ENCODE results near the gene PSMD7.

PSMD7 gene

DNA sequence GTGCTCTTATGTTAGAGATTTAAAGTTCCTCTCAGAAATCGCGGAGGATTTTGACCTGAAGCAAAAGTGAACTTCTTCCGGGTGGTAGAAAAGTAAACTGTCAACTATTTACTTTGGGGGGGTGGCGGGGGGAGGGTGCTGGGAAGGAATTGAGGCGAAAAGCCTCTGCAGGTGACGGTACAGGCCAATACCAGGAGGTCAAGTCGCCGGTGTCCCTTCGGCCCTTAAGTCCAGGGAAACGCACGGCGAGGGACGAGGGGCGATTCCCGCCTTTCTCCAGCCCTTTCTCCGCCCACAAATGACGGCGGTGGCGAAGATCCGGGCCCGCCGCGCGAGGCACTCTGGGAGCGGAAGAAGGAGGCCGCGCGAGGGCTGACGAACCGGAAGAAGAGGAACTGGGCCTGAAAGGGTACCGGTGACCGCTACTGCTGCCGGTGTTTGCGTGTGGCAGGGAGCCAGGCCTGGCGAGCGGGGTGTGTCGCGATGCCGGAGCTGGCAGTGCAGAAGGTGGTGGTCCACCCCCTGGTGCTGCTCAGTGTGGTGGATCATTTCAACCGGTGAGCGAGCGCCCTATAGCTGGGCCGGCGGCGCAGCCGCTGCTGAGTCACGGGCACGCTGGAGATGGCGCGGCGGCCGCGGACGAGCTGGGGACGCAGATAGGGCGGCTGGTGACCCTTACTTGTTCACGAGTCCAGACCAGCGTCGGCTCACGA lies at the start of gene PSMD7:
Gene PSMD7 (plus strand): TSS at position 383 of the 713 bp plus-strand sequence. CDS start 101 bp downstream, at position 484.
- DNase-seq (ENCODE audit: low read depth): peak; percentile 80

- no peak for DNase-seq (ENCODE audit: low read depth)
These were observed 47.4 kb upstream of the PSMD7 start for GRCh38 chr16:74249254-74249653.

- no peak for DNase-seq (ENCODE audit: low read depth)
These were observed 46.8 kb upstream of the PSMD7 start for GRCh38 chr16:74249846-74250245.

GRCh38 chr16:74252329-74252728 lies 44.3 kb upstream of the PSMD7 start:
- no peak for DNase-seq (ENCODE audit: low read depth)

GRCh38 chr16:74253161-74253938 lies 43.3 kb upstream of the PSMD7 start:
- no peak for DNase-seq (ENCODE audit: low read depth)

DNA sequence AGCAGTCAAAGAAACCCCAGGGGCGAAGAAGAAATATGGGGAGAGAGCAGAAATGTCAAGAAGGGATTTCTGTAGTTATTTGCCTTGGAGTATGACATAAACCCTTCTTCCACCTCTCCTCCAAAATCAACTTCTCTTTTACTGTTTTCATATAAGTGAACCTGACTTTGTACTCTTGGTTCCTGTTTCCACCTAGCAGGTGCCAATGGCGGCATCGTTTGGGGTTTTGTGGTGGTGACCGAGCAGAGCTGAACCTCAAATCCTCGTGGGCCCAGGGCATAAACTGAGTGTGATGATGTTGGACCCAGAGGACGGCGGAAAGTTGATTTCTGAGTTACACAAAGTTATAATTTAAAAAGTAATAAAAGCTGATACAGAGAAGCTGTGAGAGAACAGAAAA lies 39.6 kb upstream of the PSMD7 start:
- no peak for DNase-seq (ENCODE audit: low read depth)

DNA sequence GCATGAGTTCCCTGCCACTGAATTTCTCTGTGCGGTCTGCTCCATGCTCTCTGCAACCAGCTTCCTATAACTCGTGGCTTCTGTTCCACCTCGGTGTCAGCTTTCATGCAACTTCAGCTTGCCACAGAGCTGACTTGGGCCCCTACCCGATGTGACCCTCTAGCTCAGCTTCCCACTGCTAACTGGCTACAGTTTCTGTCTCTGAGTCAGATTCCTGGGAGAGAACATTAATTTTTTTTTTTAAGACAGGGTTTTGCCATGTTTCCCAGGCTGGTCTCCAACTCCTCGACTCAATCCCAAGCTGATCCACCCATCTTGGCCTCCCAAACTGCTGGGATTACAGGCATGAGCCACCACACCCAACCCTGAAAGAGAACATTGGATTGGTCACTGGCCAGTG lies 35.5 kb upstream of the PSMD7 start:
- DNase-seq (ENCODE audit: low read depth): no peak

DNA sequence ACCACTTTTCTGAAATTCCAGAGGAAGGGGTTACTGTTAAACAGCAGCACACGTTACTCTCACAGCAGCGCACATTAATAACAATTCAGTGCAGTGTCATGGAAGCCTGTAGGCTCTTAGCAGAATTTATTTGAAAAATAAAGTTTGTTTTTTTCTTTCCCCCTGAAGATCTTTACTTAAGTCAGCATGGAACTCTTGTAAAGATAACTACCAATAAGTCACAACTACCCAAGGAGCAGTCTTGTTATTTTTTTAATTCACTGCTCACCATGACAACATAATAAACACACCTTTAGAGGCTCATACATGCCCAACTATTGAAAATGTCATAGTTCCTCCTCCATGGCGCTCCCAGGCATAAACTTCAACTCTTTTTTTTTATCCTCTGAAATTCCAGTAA lies 31.8 kb upstream of the PSMD7 start:
- DNase-seq (ENCODE audit: low read depth): no peak

- no peak for DNase-seq (ENCODE audit: low read depth)
These were observed 28.2 kb upstream of the PSMD7 start for GRCh38 chr16:74268372-74268782.

GRCh38 chr16:74271872-74272271 lies 24.7 kb upstream of the PSMD7 start:
- no peak for DNase-seq (ENCODE audit: low read depth)

GRCh38 chr16:74275031-74275636 lies 21.5 kb upstream of the PSMD7 start:
- DNase-seq (ENCODE audit: low read depth): no peak

DNA sequence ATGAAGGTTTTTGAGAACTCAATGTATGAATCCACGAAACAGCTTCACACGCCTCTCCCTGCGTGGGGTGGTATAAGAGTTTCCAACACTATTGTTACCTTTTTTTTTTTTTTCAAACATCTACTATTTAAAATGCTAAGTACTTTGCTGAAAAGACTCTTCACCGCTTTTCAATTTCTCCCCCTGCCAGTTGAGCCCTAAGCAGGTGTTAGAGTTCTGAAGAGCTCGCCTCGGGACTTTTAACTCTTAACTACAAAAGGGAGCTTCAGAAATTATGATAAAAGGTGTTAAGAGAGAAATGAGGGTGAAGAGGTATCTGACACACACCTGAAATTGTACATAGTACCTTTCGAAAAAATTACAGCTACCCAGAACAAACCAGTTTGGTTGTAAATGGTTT lies 20.9 kb upstream of the PSMD7 start:
- DNase-seq (ENCODE audit: low read depth): no peak

GRCh38 chr16:74277974-74278373 lies 18.6 kb upstream of the PSMD7 start:
- no peak for DNase-seq (ENCODE audit: low read depth)

DNA sequence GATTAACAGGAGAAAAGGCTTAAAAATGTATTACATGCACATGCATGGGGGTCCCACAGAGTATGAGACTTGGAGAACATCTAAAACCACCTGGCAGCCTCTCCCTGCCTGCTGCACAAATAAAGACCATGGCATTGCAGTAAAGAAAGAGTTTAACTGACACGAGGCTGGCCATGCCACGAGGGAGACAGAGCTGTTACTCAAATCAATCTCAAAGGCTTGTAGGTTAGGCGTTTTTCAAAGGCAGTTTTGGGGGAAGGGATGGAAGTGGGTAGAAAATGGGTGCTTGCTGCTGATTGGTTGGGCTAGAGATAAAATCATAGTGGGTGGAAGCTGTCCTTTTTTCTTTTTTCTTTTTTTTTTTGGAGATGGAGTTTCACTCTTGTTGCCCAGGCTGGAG lies 17.3 kb upstream of the PSMD7 start:
- no peak for DNase-seq (ENCODE audit: low read depth)

DNA sequence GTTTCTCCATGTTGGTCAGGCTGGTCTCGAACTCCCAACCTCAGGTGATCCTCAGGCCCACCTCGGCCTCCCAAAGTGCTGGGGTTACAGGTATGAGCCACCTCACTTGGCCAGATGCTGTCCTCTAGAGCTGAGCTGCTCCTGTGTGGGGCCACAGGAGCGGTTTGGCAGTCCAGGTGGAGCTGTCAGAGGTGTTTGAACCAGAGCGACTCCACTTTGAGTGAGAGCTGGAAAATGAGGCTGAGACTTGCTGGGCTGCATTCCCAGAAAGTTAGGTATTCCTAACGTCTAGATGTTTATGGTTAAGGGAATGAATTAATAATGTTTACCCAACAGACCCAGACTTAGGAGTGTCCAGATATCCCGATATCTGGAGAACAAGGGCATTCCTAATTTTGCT lies 16.8 kb upstream of the PSMD7 start:
- no peak for DNase-seq (ENCODE audit: low read depth)

DNA sequence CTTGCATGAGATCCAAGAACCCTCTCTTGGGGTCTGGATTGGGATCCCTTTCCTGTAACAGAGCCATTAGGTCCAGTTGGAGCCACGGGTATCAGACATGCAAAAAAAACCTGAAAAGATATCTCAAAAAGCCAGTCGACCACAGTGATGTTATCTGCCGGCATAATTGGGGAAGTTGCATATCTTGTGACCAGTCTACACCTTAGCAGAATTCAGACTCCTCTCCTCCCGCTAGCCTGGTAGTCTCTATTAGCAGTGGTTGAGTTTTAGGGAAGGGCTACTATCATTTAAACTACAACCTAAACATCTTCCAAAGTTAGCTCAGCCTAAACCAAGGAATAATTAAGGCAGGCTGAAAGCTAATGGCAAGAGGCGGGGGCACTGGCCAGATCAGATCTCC lies 16.2 kb upstream of the PSMD7 start:
- no peak for DNase-seq (ENCODE audit: low read depth)

GRCh38 chr16:74281300-74281699 lies 15.3 kb upstream of the PSMD7 start:
- no peak for DNase-seq (ENCODE audit: low read depth)

DNA sequence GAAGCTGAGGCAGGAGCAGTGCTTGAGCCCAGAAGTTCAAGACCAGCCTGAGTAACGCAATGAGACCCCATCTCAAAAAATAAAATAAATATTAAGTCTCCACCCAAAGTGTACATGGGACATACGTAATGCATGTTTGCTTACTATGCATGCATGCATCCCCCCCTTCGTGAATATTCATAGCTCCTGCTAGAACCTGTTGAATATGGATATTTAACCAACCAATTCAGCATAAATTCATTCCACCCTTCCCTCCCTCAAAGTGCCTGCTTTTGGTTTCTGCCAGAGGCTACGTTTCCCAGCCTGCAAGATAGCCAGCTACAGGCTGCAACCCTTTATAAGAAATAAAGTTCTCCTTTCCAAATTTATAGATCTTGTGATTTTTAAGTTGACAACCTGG lies 12.9 kb upstream of the PSMD7 start:
- DNase-seq (ENCODE audit: low read depth): no peak

- no peak for DNase-seq (ENCODE audit: low read depth)
These were observed 8.5 kb upstream of the PSMD7 start for GRCh38 chr16:74288065-74288464.

GRCh38 chr16:74290356-74290755 lies 6.3 kb upstream of the PSMD7 start:
- DNase-seq (ENCODE audit: low read depth): no peak

GRCh38 chr16:74291176-74291575 lies 5.4 kb upstream of the PSMD7 start:
- no peak for DNase-seq (ENCODE audit: low read depth)

- no peak for DNase-seq (ENCODE audit: low read depth)
These were observed 4.9 kb upstream of the PSMD7 start for GRCh38 chr16:74291577-74292208.

DNA sequence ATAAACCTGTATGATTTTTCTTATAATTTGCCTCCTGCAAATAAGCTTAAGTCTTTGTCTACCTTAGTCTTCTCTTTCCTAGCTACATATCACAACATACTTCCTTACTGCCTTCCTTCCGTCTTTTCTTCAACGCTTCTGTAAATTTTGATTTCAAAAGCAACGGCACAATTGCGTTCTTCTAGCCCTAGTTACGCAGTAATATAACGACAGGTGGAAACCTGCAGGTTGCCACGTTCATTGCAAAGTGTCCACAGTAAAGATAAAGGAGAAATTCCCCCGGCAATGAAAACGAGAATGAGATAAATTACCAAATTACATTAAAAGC lies 546 bp upstream of the PSMD7 start:
- DNase-seq (ENCODE audit: low read depth): no peak

All from stimulated activated CD8-positive, alpha-beta memory T cell treated with anti-CD3 and anti-CD28 coated beads, Interleukin-7, amount 100 ng/mL, for 24 hours (primary cell).